Ishikawa (cell line): ENCODE results near the gene SPINK4.

Experiments
- CEBPB ChIP-seq: IDR thresholded peaks from 2 replicates; pipeline ENCODE4 v1.6.1; 2012
- EGR1 ChIP-seq: IDR thresholded peaks from 2 replicates; pipeline ENCODE4 v1.6.1; 2012
- EP300 ChIP-seq: IDR thresholded peaks from 2 replicates; pipeline ENCODE4 v1.6.1; 2012; ENCODE audit warnings: borderline replicate concordance
- FOXM1 ChIP-seq: IDR thresholded peaks from 2 replicates; pipeline ENCODE4 v1.6.1; 2012; ENCODE audit warnings: low read depth, borderline replicate concordance
- RAD21 ChIP-seq: IDR thresholded peaks from 2 replicates; pipeline ENCODE4 v1.6.1; 2012; ENCODE audit warnings: low read depth
- TAF1 ChIP-seq: IDR thresholded peaks from 2 replicates; pipeline ENCODE4 v1.6.1; 2012; ENCODE audit warnings: low read depth, mild to moderate bottlenecking
- TCF12 ChIP-seq: IDR thresholded peaks from 2 replicates; pipeline ENCODE4 v1.6.1; 2012; ENCODE audit warnings: low read depth
- YY1 ChIP-seq: IDR thresholded peaks from 2 replicates; pipeline ENCODE4 v1.6.1; 2012; ENCODE audit warnings: low read depth
- ZBTB7A ChIP-seq: IDR thresholded peaks from 2 replicates; pipeline ENCODE4 v1.6.1; 2012; ENCODE audit warnings: low read depth
- TF ChIP-seq, protein P1 (sequence below): IDR thresholded peaks from 2 replicates; pipeline ENCODE4 v1.6.1; 2012; ENCODE audit warnings: low read depth, mild to moderate bottlenecking
- TF ChIP-seq, protein P2 (sequence below): IDR thresholded peaks from 2 replicates; pipeline ENCODE4 v1.6.1; 2012

- TF ChIP-seq, protein P1, sequence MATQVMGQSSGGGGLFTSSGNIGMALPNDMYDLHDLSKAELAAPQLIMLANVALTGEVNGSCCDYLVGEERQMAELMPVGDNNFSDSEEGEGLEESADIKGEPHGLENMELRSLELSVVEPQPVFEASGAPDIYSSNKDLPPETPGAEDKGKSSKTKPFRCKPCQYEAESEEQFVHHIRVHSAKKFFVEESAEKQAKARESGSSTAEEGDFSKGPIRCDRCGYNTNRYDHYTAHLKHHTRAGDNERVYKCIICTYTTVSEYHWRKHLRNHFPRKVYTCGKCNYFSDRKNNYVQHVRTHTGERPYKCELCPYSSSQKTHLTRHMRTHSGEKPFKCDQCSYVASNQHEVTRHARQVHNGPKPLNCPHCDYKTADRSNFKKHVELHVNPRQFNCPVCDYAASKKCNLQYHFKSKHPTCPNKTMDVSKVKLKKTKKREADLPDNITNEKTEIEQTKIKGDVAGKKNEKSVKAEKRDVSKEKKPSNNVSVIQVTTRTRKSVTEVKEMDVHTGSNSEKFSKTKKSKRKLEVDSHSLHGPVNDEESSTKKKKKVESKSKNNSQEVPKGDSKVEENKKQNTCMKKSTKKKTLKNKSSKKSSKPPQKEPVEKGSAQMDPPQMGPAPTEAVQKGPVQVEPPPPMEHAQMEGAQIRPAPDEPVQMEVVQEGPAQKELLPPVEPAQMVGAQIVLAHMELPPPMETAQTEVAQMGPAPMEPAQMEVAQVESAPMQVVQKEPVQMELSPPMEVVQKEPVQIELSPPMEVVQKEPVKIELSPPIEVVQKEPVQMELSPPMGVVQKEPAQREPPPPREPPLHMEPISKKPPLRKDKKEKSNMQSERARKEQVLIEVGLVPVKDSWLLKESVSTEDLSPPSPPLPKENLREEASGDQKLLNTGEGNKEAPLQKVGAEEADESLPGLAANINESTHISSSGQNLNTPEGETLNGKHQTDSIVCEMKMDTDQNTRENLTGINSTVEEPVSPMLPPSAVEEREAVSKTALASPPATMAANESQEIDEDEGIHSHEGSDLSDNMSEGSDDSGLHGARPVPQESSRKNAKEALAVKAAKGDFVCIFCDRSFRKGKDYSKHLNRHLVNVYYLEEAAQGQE: no peak
- no peak for TF ChIP-seq EP300
- TF ChIP-seq FOXM1: no peak
- TF ChIP-seq, protein P2, sequence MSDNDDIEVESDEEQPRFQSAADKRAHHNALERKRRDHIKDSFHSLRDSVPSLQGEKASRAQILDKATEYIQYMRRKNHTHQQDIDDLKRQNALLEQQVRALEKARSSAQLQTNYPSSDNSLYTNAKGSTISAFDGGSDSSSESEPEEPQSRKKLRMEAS: no peak
- TF ChIP-seq EGR1: no peak
- TF ChIP-seq YY1: no peak
- no peak for TF ChIP-seq RAD21
- no peak for TF ChIP-seq TAF1
- no peak for TF ChIP-seq TCF12
- TF ChIP-seq ZBTB7A: no peak
- no peak for TF ChIP-seq CEBPB
Observed at GRCh38 chr9:33221568-33221884, 18.4 kb upstream of the SPINK4 start.
